Thymus (tissue), 11 donors: Measurements from ENCODE around the gene CLIP1. TPM values are rescaled to one million over a fixed set of nuclear protein-coding genes. Genes with fewer than 3 reads are reported as not detected.
A peak's percentile ranks its signal among the peaks of the same experiment; 100 is the strongest.
"Not testable (repeated sequence)": the region's sequence is repeated elsewhere in the genome, so short reads cannot be mapped to it uniquely, and the experiment has no call there.

Experiments used
- DNase-seq, 9 donors: peaks; one replicate each; pipeline ENCODE4 v3.0.0-alpha.2; 2013; ENCODE audit warnings: low spot score in 9 of 9, low read depth in 6 of 9, missing footprints in 1 of 9
- H3K27ac ChIP-seq, 2 donors: one replicate each; pipeline ENCODE4 v1.5.1; 2013; ENCODE audit warnings: control low read depth in 1 of 2, low read depth in 1 of 2, low read length in 1 of 2, mild to moderate bottlenecking in 1 of 2, moderate library complexity in 1 of 2
- H3K27me3 ChIP-seq, 2 donors: one replicate each; pipeline ENCODE4 v1.5.1; 2013; ENCODE audit warnings: low read length in 1 of 2; ENCODE audit not compliant: control insufficient read depth in 2 of 2, insufficient read depth in 1 of 2
- H3K36me3 ChIP-seq, 2 donors: one replicate each; pipeline ENCODE4 v1.5.1; 2013; ENCODE audit warnings: low read length in 1 of 2, mild to moderate bottlenecking in 1 of 2, moderate library complexity in 1 of 2; ENCODE audit not compliant: control insufficient read depth in 2 of 2, insufficient read depth in 2 of 2
- H3K4me1 ChIP-seq, 2 donors: one replicate each; pipeline ENCODE4 v1.5.1; 2013; ENCODE audit warnings: low read length in 2 of 2; ENCODE audit not compliant: control insufficient read depth in 2 of 2, insufficient read depth in 2 of 2
- H3K4me3 ChIP-seq, 2 donors: one replicate each; pipeline ENCODE4 v1.5.1; 2013; ENCODE audit warnings: low read length in 2 of 2, control low read depth in 1 of 2, mild to moderate bottlenecking in 1 of 2
- H3K9me3 ChIP-seq, 2 donors: one replicate each; pipeline ENCODE4 v1.5.1; 2013; ENCODE audit warnings: low read length in 1 of 2, mild to moderate bottlenecking in 1 of 2; ENCODE audit not compliant: control insufficient read depth in 2 of 2, insufficient read depth in 1 of 2
- WGBS: extraction: QIAGEN DNeasy Blood & Tissue Kit; methylation state at CpG from one replicate; pipeline ENCODE4 v1.1.7; 2013; 5-methylcytosine and 5-hydroxymethylcytosine counted together
- polyA plus RNA-seq: library from polyadenylated mRNA; stranded (reverse); fragments of 200-250 nt; gene quantifications from one replicate; pipeline ENCODE4 v1.2.3, GENCODE V29; 2013
- total RNA-seq: library from RNA; stranded (reverse); fragments of 120-200 nt; gene quantifications from one replicate; pipeline ENCODE4 v1.2.4, GENCODE V29; 2013
- donor health status: healthy.

CLIP1 gene
- total and polyA plus RNA-seq, 2 donors: 18.4 to 26.7 TPM

GRCh38 chr12:122367632-122368031 is 54.8 kb downstream of the CLIP1 start:
- DNase-seq, H3K9me3 ChIP-seq, H3K36me3 ChIP-seq, H3K4me3 ChIP-seq, H3K27me3 ChIP-seq, H3K4me1 ChIP-seq, H3K27ac ChIP-seq: not testable (repeated sequence)

GRCh38 chr12:122366685-122367475 is 55.6 kb downstream of the CLIP1 start:
- Histone ChIP-seq H3K36me3 (peaks cover 0 to 5% of the 10 kb centered on the region in 2 donors), H3K4me3 (no peak overlapping the region), H3K27me3 (no peaks in the 10 kb centered on the region), H3K27ac (no peak overlapping the region), H3K9me3 (no peaks in the 10 kb centered on the region), H3K4me1 (no peaks in the 10 kb centered on the region)
- WGBS: 94% methylated on average over 3 of the region's 3 CpGs
- DNase-seq: no peak

GRCh38 chr12:122365226-122365625 is 57.2 kb downstream of the CLIP1 start:
- not testable (repeated sequence) for H3K4me3 ChIP-seq, H3K9me3 ChIP-seq, H3K4me1 ChIP-seq, H3K27ac ChIP-seq, DNase-seq, H3K27me3 ChIP-seq
- 94% methylated on average over 5 of the region's 5 CpGs for WGBS
- peaks cover 10 to 11% of the 10 kb centered on the region in 2 donors for H3K36me3 ChIP-seq

- over 99% methylated on average over 9 of the region's 9 CpGs for WGBS
- no peaks in the 10 kb centered on the region for H3K4me1 ChIP-seq
- H3K27ac ChIP-seq: no peak overlapping the region
- H3K27me3 ChIP-seq: no peaks in the 10 kb centered on the region
- H3K9me3 ChIP-seq: no peaks in the 10 kb centered on the region
- DNase-seq: no peak
- no peak overlapping the region for H3K4me3 ChIP-seq
- peaks cover 13 to 14% of the 10 kb centered on the region in 2 donors for H3K36me3 ChIP-seq
Observed at GRCh38 chr12:122363782-122364181, 58.7 kb downstream of the CLIP1 start.

GRCh38 chr12:122362755-122363154 is 59.7 kb downstream of the CLIP1 start:
- Histone ChIP-seq H3K27ac (no peak overlapping the region), H3K27me3 (no peaks in the 10 kb centered on the region), H3K4me1 (no peaks in the 10 kb centered on the region), H3K9me3 (no peaks in the 10 kb centered on the region), H3K36me3 (peaks cover 13 to 14% of the 10 kb centered on the region in 2 donors), H3K4me3 (no peak overlapping the region)
- WGBS: 94% methylated on average over 1 of the region's 1 CpG
- DNase-seq: no peak

GRCh38 chr12:122358403-122358802 is 64.1 kb downstream of the CLIP1 start:
- H3K9me3 ChIP-seq, H3K27ac ChIP-seq, H3K4me3 ChIP-seq, H3K27me3 ChIP-seq, DNase-seq, H3K4me1 ChIP-seq: not testable (repeated sequence)
- H3K36me3 ChIP-seq: peaks cover 22 to 23% of the 10 kb centered on the region in 2 donors
- WGBS: 97% methylated on average over 2 of the region's 2 CpGs

- H3K9me3 ChIP-seq, H3K4me3 ChIP-seq, DNase-seq, H3K27me3 ChIP-seq, H3K4me1 ChIP-seq, H3K27ac ChIP-seq: not testable (repeated sequence)
- 98% methylated on average over 32 of the region's 32 CpGs for WGBS
- H3K36me3 ChIP-seq: peaks cover 23 to 28% of the 10 kb centered on the region in 2 donors
Observed at GRCh38 chr12:122357536-122357935, 64.9 kb downstream of the CLIP1 start.

- not testable (repeated sequence) for DNase-seq, H3K4me3 ChIP-seq, H3K27ac ChIP-seq, H3K4me1 ChIP-seq, H3K9me3 ChIP-seq, H3K27me3 ChIP-seq
- H3K36me3 ChIP-seq: peaks cover 27 to 31% of the 10 kb centered on the region in 2 donors
- WGBS: 97% methylated on average over 23 of the region's 27 CpGs
Observed at GRCh38 chr12:122356991-122357390, 65.5 kb downstream of the CLIP1 start.

- 47% methylated on average over 3 of the region's 3 CpGs for WGBS
- peak; percentile 18 to 75 (median 49) for DNase-seq
Observed at GRCh38 chr12:122356192-122356635, 66.3 kb downstream of the CLIP1 start.

More at GRCh38 chr12:122356192-122356635, 66.3 kb downstream of the CLIP1 start:
- no peak overlapping the region for H3K27ac ChIP-seq
- H3K4me3 ChIP-seq: no peak overlapping the region
- no peaks in the 10 kb centered on the region for H3K9me3 ChIP-seq
- H3K27me3 ChIP-seq: no peaks in the 10 kb centered on the region
- H3K36me3 ChIP-seq: peaks cover 27% of the 10 kb centered on the region in 2 donors
- peaks cover 0 to 4% of the 10 kb centered on the region in 2 donors for H3K4me1 ChIP-seq
